Neuronal stem cell (in vitro differentiated cells): ENCODE data around the gene XPO6.

Experiments
- DNase-seq: peaks from one replicate; pipeline ENCODE4 v3.0.0-alpha.2; 2013; ENCODE audit warnings: low spot score
- H2AFZ ChIP-seq: one replicate; pipeline ENCODE4 v1.6.1; 2013; ENCODE audit warnings: mild to moderate bottlenecking, low read length, inconsistent platforms
- H2AK5ac ChIP-seq: 2 replicates; pipeline ENCODE4 v1.6.1; 2013; ENCODE audit warnings: low read depth, mild to moderate bottlenecking, inconsistent platforms, low read length, moderate library complexity, mixed read lengths
- H2BK120ac ChIP-seq: 2 replicates; pipeline ENCODE4 v1.6.1; 2013; ENCODE audit warnings: low read depth, mild to moderate bottlenecking, inconsistent platforms, low read length, moderate library complexity, mixed read lengths
- H2BK12ac ChIP-seq: one replicate; pipeline ENCODE4 v1.6.1; 2013; ENCODE audit warnings: low read length, inconsistent platforms
- H2BK15ac ChIP-seq: 2 replicates; pipeline ENCODE4 v1.6.1; 2013; ENCODE audit warnings: mild to moderate bottlenecking, low read length, inconsistent platforms, mixed read lengths
- H2BK5ac ChIP-seq: one replicate; pipeline ENCODE4 v1.6.1; 2013; ENCODE audit warnings: inconsistent platforms, mild to moderate bottlenecking, low read length, moderate library complexity
- H3K14ac ChIP-seq: one replicate; pipeline ENCODE4 v1.6.1; 2013; ENCODE audit warnings: low read length, inconsistent platforms
- H3K18ac ChIP-seq: 2 replicates; pipeline ENCODE4 v1.6.1; 2013; ENCODE audit warnings: low read length, inconsistent platforms
- H3K23ac ChIP-seq: 2 replicates; pipeline ENCODE4 v1.6.1; 2013; ENCODE audit warnings: low read depth, mild to moderate bottlenecking, mixed read lengths, low read length, inconsistent platforms; ENCODE audit not compliant: poor library complexity
- H3K27ac ChIP-seq: replicated peaks from 3 replicates; pipeline ENCODE4 v1.5.1; 2013; ENCODE audit warnings: low read length, inconsistent platforms
- H3K27me3 ChIP-seq, 3 experiments: 2 replicates each; pipeline ENCODE4 v1.6.1; 2013; ENCODE audit warnings: low read length in 3 of 3, mild to moderate bottlenecking in 2 of 3, inconsistent platforms in 1 of 3, low read depth in 1 of 3, mixed read lengths in 1 of 3, moderate library complexity in 1 of 3; ENCODE audit not compliant: control insufficient read depth in 3 of 3, insufficient read depth in 3 of 3
- H3K36me3 ChIP-seq, 2 donors: replicated peaks in 1 of 2; 2 replicates each; pipeline ENCODE4 v1.6.1; 2013; ENCODE audit warnings: low read length in 2 of 2; ENCODE audit not compliant: control insufficient read depth in 2 of 2, insufficient read depth in 2 of 2
- H3K4ac ChIP-seq: 2 replicates; pipeline ENCODE4 v1.6.1; 2013; ENCODE audit warnings: inconsistent platforms, mild to moderate bottlenecking, low read length, moderate library complexity
- H3K4me1 ChIP-seq, 2 donors: 1 replicate in 1 of 2; 2 replicates in 1 of 2; pipeline ENCODE4 v1.6.1; 2013; ENCODE audit warnings: low read length in 2 of 2, low read depth in 1 of 2; ENCODE audit not compliant: control insufficient read depth in 2 of 2, insufficient read depth in 1 of 2
- H3K4me2 ChIP-seq: one replicate; pipeline ENCODE4 v1.6.1; 2013; ENCODE audit warnings: mild to moderate bottlenecking, low read length, inconsistent platforms; ENCODE audit not compliant: insufficient read depth, poor library complexity, severe bottlenecking
- H3K4me3 ChIP-seq, 2 donors: 2 replicates each; pipeline ENCODE4 v1.5.1; 2013; ENCODE audit warnings: low read length in 2 of 2, mild to moderate bottlenecking in 2 of 2, inconsistent platforms in 1 of 2, moderate library complexity in 1 of 2
- H3K79me1 ChIP-seq: one replicate; pipeline ENCODE4 v1.6.1; 2013; ENCODE audit warnings: low read depth, mild to moderate bottlenecking, inconsistent platforms, low read length, moderate library complexity
- H3K9ac ChIP-seq: one replicate; pipeline ENCODE4 v1.6.1; 2013; ENCODE audit warnings: mild to moderate bottlenecking, low read depth, low read length, inconsistent platforms; ENCODE audit not compliant: poor library complexity
- H3K9me3 ChIP-seq, 2 donors: replicated peaks in 1 of 2; 2 replicates each; pipeline versions ENCODE3 to v1.6.1; 2013; ENCODE audit warnings: low read length in 2 of 2, mild to moderate bottlenecking in 2 of 2, inconsistent platforms in 1 of 2, low read depth in 1 of 2, mixed read lengths in 1 of 2, moderate library complexity in 1 of 2; ENCODE audit not compliant: control insufficient read depth in 2 of 2, insufficient read depth in 1 of 2
- H4K8ac ChIP-seq: one replicate; pipeline ENCODE4 v1.6.1; 2013; ENCODE audit warnings: low read depth, mild to moderate bottlenecking, inconsistent platforms, low read length, moderate library complexity
- H4K91ac ChIP-seq: one replicate; pipeline ENCODE4 v1.6.1; 2013; ENCODE audit warnings: low read length, low read depth, mild to moderate bottlenecking, inconsistent platforms; ENCODE audit not compliant: poor library complexity
- WGBS, 2 donors: extraction: QIAGEN DNeasy Blood & Tissue Kit; methylation state at CpG; one replicate each; pipeline ENCODE4 v1.1.7; 2013; ENCODE audit warnings: missing lambda C conversion rate in 2 of 2, mixed read lengths in 1 of 2; ENCODE audit not compliant: insufficient read length in 2 of 2, insufficient replicate concordance in 1 of 2; ENCODE audit errors: extremely low coverage in 2 of 2; 5-methylcytosine and 5-hydroxymethylcytosine counted together

Gene XPO6

DNA sequence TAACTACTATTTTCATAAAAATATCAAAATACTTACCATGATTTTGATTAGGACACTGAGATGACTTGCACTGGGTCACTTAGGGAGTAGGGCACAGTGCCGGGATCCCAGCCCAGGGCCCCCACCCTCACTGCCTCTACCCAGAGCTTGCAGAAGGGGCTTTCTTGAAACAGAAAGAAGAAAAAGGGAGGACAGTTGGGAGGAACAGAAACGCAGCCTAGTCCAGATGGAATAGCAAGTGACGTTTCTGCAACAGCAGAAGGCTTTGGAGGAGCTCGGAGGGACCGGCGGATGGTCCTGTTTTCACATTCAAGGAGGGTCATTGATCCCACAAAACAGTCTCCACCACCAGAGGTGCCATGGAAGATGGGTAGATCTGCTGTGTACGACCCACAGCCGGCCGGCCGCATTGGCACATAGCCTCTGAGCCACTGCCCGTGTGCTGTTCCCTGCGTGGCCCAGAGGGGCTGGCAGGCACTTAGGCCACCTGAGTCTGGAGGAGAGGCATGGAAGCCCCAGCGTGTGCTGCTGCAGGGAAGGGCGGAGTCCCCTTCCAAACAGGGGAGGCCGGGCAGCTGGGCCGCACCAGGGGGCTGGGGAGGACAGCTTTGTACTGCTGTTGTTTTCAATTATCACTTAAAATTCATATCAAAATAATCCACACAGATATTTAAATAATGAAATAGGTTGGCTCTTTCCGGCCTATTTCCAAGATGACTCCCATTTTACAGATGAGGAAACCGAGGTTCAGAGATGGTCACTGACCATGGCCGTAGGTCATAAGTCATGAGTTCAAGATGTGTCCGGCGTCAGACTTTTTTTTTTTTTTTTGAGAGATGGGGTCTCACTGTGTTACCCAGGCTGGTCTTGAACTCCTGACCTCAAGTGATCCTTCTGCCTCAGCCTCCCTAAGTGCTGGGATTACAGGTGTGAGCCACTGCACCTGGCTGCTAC lies 125.3 kb downstream of the XPO6 start:
- peak overlapping the region in 1 of 2 donors; percentile 3 for H3K4me3 ChIP-seq
- H3K18ac ChIP-seq = peak overlapping the region; percentile 57
- H4K8ac ChIP-seq = no peak overlapping the region
- no peak overlapping the region for H3K4me2 ChIP-seq
- peaks cover 0 to 9% of the 10 kb centered on the region in 2 donors for H3K4me1 ChIP-seq
- H3K9me3 ChIP-seq = peaks cover 0 to 2% of the 10 kb centered on the region in 2 donors
- DNase-seq = no peak
- no peaks in the 10 kb centered on the region for H3K79me1 ChIP-seq
- peak overlapping the region; percentile 57 for H2BK5ac ChIP-seq
- no CpG with 5 or more reads among the region's 21 CpGs for WGBS, 2 donors
- H4K91ac ChIP-seq = no peak overlapping the region
- H2BK120ac ChIP-seq = peak overlapping the region; percentile 72
- no peak overlapping the region for H3K27ac ChIP-seq
- peak overlapping the region; percentile 55 for H3K23ac ChIP-seq
- no peak overlapping the region for H2BK15ac ChIP-seq
- H3K27me3 ChIP-seq = no peaks in the 10 kb centered on the region
- H2AFZ ChIP-seq = no peak overlapping the region
- H2AK5ac ChIP-seq = no peak overlapping the region
- H3K14ac ChIP-seq = no peak overlapping the region
- peak overlapping the region; percentile 37 for H3K4ac ChIP-seq
- H3K9ac ChIP-seq = no peak overlapping the region
- H3K36me3 ChIP-seq = peaks cover 0 to 3% of the 10 kb centered on the region in 2 donors
- H2BK12ac ChIP-seq = peak overlapping the region; percentile 41

DNA sequence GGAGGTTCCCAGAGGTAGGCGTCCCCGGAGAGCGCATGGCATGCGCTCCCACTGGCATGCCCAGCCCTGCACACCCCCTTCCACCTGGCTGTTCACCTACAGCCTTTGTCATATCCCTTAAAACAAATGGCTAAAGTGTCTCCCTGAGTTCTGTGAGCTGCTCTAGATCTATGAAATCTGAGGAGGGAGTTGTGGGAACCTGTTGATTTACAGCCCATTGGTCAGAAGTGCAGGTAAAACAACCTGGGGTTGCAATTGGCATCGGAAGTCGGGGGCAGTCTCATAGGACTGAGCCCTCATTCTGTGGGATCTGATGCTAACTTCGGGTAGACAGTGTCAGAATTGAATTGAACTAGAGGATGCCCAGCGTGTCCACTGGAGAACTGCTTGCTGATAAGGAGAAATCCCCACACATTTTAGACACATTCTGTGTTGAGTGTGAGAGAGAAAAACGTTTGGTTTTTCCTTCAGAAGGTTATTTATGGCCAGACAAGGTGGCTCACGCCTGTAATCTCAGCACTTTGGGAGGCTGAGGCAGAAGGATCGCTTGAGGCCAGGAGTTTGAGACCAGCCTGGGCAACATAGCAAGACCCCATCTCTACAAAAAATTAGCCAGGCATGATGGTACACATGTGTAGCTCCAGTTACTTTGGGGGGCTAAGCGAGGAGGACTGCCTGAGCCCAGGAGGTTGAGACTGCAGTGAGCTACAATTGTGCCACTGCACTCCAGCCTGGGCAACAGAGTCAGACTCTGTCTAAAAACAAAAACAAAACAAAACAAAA lies 126.2 kb downstream of the XPO6 start:
- Histone ChIP-seq H3K9ac (no peak overlapping the region), H3K4me3 (no peak overlapping the region), H3K36me3 (peaks cover 0 to 3% of the 10 kb centered on the region in 2 donors), H4K91ac (no peak overlapping the region), H2AK5ac (peak overlapping the region; percentile 36), H3K4me1 (peaks cover 0 to 9% of the 10 kb centered on the region in 2 donors), H3K27me3 (no peaks in the 10 kb centered on the region), H3K9me3 (peaks cover 0 to 2% of the 10 kb centered on the region in 2 donors), H4K8ac (no peak overlapping the region), H3K4ac (no peak overlapping the region), H2BK120ac (no peak overlapping the region), H2BK12ac (no peak overlapping the region), H3K23ac (no peak overlapping the region), H3K14ac (no peak overlapping the region), H2AFZ (no peak overlapping the region), H3K18ac (peak overlapping the region; percentile 24), H2BK5ac (no peak overlapping the region), H2BK15ac (no peak overlapping the region), H3K27ac (no peak overlapping the region), H3K4me2 (no peak overlapping the region), H3K79me1 (no peaks in the 10 kb centered on the region)
- no CpG with 5 or more reads among the region's 12 CpGs for WGBS, 2 donors
- no peak for DNase-seq

DNA sequence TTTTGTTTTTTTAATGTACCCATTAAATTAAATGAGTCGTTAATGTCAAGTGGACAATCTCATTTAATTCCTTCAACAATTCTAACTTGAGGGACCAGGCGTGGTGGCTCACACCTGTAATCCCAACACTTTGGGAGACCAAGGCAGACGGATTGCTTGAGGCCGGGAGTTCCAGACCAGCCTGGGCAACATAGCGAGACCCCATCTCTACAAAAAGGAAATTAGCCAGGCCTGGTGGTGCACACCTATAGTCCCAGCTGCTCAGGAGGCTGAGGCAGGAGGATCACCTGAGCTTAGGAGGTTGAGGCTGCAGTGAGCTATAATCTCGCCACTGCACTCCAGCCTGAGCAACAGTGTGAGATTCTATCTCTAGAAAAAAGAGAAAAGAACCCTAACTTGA lies 127.6 kb downstream of the XPO6 start:
- H3K4me3 ChIP-seq = no peak overlapping the region
- no peak overlapping the region for H2BK5ac ChIP-seq
- H3K4me2 ChIP-seq = no peak overlapping the region
- no peak overlapping the region for H2BK15ac ChIP-seq
- H2BK120ac ChIP-seq = no peak overlapping the region
- no CpG with 5 or more reads among the region's 6 CpGs for WGBS, 2 donors
- peaks cover 0 to 9% of the 10 kb centered on the region in 2 donors for H3K4me1 ChIP-seq
- H3K4ac ChIP-seq = no peak overlapping the region
- H3K23ac ChIP-seq = no peak overlapping the region
- H3K9me3 ChIP-seq = no peaks in the 10 kb centered on the region
- no peak overlapping the region for H2AFZ ChIP-seq
- no peaks in the 10 kb centered on the region for H3K79me1 ChIP-seq
- no peak overlapping the region for H4K91ac ChIP-seq
- H4K8ac ChIP-seq = no peak overlapping the region
- H3K36me3 ChIP-seq = peaks cover 0 to under 1% of the 10 kb centered on the region in 2 donors
- no peaks in the 10 kb centered on the region for H3K27me3 ChIP-seq
- H2BK12ac ChIP-seq = no peak overlapping the region
- no peak overlapping the region for H3K14ac ChIP-seq
- H2AK5ac ChIP-seq = no peak overlapping the region
- DNase-seq = no peak
- no peak overlapping the region for H3K27ac ChIP-seq
- H3K18ac ChIP-seq = no peak overlapping the region
- no peak overlapping the region for H3K9ac ChIP-seq

DNA sequence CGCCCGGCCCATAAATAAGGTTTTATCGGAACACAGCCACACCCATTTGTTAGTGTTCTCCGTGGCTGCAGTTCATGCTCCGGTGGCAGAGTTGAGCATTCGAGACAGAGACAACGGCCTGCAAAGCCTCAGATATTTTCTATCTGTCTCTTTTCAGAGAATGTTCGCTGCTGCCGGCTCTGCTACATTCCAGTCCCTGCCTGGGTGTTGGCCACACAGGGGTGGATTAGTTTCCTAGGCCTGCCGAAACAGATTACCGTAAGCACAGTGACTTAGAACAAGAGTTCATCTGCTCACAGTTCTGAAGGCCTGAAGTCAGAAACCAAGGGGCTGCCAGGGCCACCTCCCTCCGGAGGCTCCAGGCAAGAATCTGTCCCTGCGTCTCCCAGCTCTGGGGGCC lies 129.1 kb downstream of the XPO6 start:
- Histone ChIP-seq H2BK5ac (peak overlapping the region; percentile 19), H3K4ac (no peak overlapping the region), H3K4me1 (peaks cover 0 to 9% of the 10 kb centered on the region in 2 donors), H4K8ac (no peak overlapping the region), H3K23ac (no peak overlapping the region), H3K9ac (no peak overlapping the region), H3K27ac (no peak overlapping the region), H3K27me3 (no peaks in the 10 kb centered on the region), H2AFZ (no peak overlapping the region), H2BK120ac (no peak overlapping the region), H3K4me2 (no peak overlapping the region), H3K36me3 (no peaks in the 10 kb centered on the region), H2AK5ac (no peak overlapping the region), H3K9me3 (no peaks in the 10 kb centered on the region), H3K18ac (no peak overlapping the region), H3K4me3 (no peak overlapping the region), H2BK12ac (no peak overlapping the region), H4K91ac (no peak overlapping the region), H2BK15ac (no peak overlapping the region), H3K14ac (no peak overlapping the region), H3K79me1 (no peaks in the 10 kb centered on the region)
- no CpG with 5 or more reads among the region's 13 CpGs for WGBS, 2 donors
- no peak for DNase-seq
